ENCODE measurements around the gene GSN.

GSN gene

GRCh38 chr9:121282277-121283079 lies 14.5 kb downstream of the GSN start:
- ChIA-PET POLR2A (interaction anchor here (0.6 to 1.2 kb wide), 2 partner anchors 11 to 15 kb away, joined by 3 read pairs; partner anchors contain the start of gene GSN), CTCF (interaction anchor here (1.0 to 10.8 kb wide), 4 partner anchors 12 to 117 kb away, joined by 3 to 109 read pairs (median 26); partner anchors contain the start of gene GSN)
- H3K4me3 ChIP-seq (ENCODE audit: low read depth, low read length): no peak overlapping the region
- no peak for DNase-seq (ENCODE audit: low read depth, low spot score)
- TF ChIP-seq, protein P1, sequence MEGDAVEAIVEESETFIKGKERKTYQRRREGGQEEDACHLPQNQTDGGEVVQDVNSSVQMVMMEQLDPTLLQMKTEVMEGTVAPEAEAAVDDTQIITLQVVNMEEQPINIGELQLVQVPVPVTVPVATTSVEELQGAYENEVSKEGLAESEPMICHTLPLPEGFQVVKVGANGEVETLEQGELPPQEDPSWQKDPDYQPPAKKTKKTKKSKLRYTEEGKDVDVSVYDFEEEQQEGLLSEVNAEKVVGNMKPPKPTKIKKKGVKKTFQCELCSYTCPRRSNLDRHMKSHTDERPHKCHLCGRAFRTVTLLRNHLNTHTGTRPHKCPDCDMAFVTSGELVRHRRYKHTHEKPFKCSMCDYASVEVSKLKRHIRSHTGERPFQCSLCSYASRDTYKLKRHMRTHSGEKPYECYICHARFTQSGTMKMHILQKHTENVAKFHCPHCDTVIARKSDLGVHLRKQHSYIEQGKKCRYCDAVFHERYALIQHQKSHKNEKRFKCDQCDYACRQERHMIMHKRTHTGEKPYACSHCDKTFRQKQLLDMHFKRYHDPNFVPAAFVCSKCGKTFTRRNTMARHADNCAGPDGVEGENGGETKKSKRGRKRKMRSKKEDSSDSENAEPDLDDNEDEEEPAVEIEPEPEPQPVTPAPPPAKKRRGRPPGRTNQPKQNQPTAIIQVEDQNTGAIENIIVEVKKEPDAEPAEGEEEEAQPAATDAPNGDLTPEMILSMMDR (IDR thresholded peaks at IDR 0.05; ENCODE audit: insufficient read depth, low read length, missing control alignments): no peak

GRCh38 chr9:121283080-121283398 lies 15.1 kb downstream of the GSN start:
- POLR2A ChIA-PET: interaction anchor here (0.6 kb wide), 1 partner anchor 15 kb away, joined by 3 read pairs; the partner anchor contains the start of gene GSN
- CTCF ChIA-PET: interaction anchor here (3.5 to 10.8 kb wide), 2 partner anchors 13 to 70 kb away, joined by 39 to 109 read pairs; partner anchors contain the start of gene GSN
- TF ChIP-seq, protein P1 (IDR thresholded peaks at IDR 0.05; ENCODE audit: insufficient read depth, low read length, missing control alignments): no peak
- no peak for DNase-seq (ENCODE audit: low read depth, low spot score)
- H3K4me3 ChIP-seq (ENCODE audit: low read depth, low read length): no peak overlapping the region

GRCh38 chr9:121283856-121284732 lies 16.1 kb downstream of the GSN start:
- no peak overlapping the region for H3K4me3 ChIP-seq (ENCODE audit: low read depth, low read length)
- ChIA-PET CTCF (interaction anchor here (0.5 to 10.8 kb wide), 6 partner anchors 15 to 651 kb away, joined by 3 to 109 read pairs (median 10); partner anchors contain the start of gene GSN), POLR2A (interaction anchor here (1.3 kb wide), 1 partner anchor 13 kb away, joined by 3 read pairs; no protein-coding TSS in a partner anchor)
- no peak for DNase-seq (ENCODE audit: low read depth, low spot score)
- TF ChIP-seq, protein P1 (IDR thresholded peaks at IDR 0.05; ENCODE audit: insufficient read depth, low read length, missing control alignments): no peak

DNA sequence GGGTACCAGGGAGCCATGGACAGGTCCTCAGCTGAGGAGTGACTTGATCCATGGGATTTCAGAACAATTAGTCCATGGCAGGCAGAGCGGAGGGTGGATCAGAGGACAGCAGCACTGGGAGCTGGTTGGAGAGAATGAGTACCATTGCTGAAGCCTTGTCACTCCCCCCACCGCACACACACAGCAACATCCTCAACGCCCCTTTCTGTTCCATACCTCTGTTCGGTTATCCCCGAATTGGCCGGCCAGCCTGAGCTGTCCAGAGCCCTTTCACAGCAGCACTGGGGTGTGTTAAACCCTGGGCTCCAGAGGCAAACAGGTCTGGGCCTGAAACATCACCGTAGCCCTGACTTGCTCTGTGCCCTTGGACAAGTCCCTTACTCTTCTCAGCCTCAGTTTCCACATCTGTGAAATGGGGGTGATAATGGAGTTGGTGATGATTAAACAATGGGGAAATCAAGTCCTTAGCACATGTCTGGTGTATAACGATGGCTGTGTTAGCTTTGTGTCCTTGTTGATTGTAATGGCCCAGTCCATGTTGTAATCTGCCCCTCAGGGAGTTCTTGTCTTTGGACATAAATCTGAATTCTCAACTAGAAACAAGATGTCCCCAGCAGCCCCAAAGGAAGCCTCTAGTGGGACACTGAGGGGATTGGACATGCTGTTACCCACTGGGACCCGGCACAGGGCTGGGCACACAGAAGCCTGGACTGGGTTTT lies 16.9 kb downstream of the GSN start:
- ChIA-PET CTCF (interaction anchor here (0.5 to 10.8 kb wide), 7 partner anchors 16 to 651 kb away, joined by 3 to 109 read pairs (median 4); partner anchors contain the start of gene GSN), POLR2A (interaction anchor here (0.5 to 1.3 kb wide), 2 partner anchors 14 to 34 kb away, joined by 3 read pairs; no protein-coding TSS in a partner anchor)
- TF ChIP-seq, protein P1 (IDR thresholded peaks at IDR 0.05; ENCODE audit: insufficient read depth, low read length, missing control alignments): no peak
- H3K4me3 ChIP-seq (ENCODE audit: low read depth, low read length): no peak overlapping the region
- DNase-seq (ENCODE audit: low read depth, low spot score): no peak

DNA sequence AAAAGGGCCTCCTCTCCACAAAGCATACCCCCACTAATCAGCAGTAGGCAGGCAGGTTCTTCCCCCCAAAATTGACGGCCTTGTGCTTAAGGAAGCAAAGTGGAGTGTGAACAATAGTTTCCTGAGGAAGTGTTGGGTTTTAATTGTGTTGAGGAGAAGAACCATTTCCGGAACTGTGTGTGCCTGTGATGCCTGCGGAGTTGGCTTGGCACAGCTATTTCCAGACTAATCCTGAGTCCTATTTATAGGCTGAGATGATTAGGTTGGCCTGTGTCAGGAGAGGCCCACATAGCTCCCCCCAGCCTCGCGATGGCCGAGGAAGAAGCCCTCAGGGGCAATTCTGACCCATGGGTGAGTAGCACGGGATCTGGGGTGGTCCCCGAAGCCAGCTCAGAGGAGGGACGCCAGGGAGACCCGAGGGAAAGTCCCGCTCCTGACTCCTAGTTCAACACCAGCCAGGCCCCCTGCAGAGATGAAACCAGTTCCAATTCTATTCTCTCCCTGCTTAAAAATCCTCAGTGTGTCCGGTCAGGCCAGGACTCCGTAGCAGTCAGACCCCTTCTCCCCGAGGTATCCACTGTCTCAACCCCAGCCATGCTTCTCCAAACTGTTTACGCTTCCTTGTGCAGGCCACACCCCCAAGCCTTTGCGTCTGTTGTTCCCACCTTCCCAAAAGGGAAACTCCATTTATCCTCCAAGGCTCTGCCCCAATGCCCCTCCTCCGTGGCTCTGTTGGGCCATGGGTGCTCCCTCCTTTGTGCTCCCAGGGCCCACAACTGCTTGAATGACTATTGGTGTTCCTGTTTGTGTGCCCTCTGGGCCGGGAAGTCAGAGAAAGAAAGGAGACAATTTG lies 18.1 kb downstream of the GSN start:
- TF ChIP-seq, protein P1 (IDR thresholded peaks at IDR 0.05; ENCODE audit: insufficient read depth, low read length, missing control alignments): no peak
- ChIA-PET CTCF (interaction anchor here (0.6 to 10.8 kb wide), 10 partner anchors 8 to 73 kb away, joined by 3 to 109 read pairs (median 3); partner anchors contain the start of gene GSN), POLR2A (interaction anchor here (0.9 to 5.0 kb wide), 6 partner anchors 8 to 84 kb away, joined by 3 to 32 read pairs (median 4); partner anchors contain the start of genes GSN and RAB14)
- no peak overlapping the region for H3K4me3 ChIP-seq (ENCODE audit: low read depth, low read length)
- no peak for DNase-seq (ENCODE audit: low read depth, low spot score)
